Transverse colon (tissue), 4 donors: ENCODE measurements around the gene CEP70.

ENCODE experiments used
- EP300 ChIP-seq: sonication (generic); formaldehyde crosslinking; IDR thresholded peaks from one replicate; pipeline ENCODE4 v1.6.1; 2017; ENCODE audit warnings: antibody characterized with exemption, low read depth
- POLR2A ChIP-seq: fragments of 450-650 bp; IDR thresholded peaks from one replicate; pipeline ENCODE4 v1.6.1; 2016; ENCODE audit warnings: antibody characterized with exemption, mild to moderate bottlenecking, moderate library complexity
- POLR2AphosphoS5 ChIP-seq, 3 donors: sonication (generic); formaldehyde crosslinking; IDR thresholded peaks; one replicate each; pipeline ENCODE4 v1.6.1; 2016; ENCODE audit warnings: antibody characterized with exemption in 3 of 3
- TF ChIP-seq, protein P1 (sequence below), 5 experiments: fragments of 200-600 bp in 3 of 5; fragments of 450-650 bp in 2 of 5; sonication (generic) in 3 of 5; IDR thresholded peaks; 1 replicate in 2 of 5; 2 replicates in 3 of 5; pipeline ENCODE4 v1.5.1; 2016 to 2017; ENCODE audit warnings: antibody characterized with exemption in 5 of 5, inconsistent platforms in 3 of 5, mild to moderate bottlenecking in 2 of 5, moderate library complexity in 1 of 5

DNA sequence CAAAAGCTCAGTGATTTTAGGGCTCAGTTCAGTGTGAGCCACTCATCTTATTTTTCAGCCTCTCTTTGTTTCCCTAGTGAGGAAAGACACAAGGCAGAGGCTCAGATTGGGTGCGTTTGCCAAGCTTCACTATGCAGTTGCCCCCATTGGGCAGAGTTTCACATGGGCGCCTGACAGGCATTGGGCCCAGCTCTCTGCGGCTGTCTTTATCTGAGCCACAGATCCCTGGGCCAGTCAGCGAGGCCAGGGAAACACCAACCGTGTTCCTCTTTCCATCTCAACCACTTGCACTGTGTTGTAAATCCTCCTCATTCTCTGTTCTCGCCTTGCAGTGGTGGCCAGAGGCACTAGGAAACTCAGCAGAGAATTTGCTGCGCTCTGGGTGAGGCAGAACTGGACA lies 148.8 kb downstream of the CEP70 start:
- TF ChIP-seq, protein P1, sequence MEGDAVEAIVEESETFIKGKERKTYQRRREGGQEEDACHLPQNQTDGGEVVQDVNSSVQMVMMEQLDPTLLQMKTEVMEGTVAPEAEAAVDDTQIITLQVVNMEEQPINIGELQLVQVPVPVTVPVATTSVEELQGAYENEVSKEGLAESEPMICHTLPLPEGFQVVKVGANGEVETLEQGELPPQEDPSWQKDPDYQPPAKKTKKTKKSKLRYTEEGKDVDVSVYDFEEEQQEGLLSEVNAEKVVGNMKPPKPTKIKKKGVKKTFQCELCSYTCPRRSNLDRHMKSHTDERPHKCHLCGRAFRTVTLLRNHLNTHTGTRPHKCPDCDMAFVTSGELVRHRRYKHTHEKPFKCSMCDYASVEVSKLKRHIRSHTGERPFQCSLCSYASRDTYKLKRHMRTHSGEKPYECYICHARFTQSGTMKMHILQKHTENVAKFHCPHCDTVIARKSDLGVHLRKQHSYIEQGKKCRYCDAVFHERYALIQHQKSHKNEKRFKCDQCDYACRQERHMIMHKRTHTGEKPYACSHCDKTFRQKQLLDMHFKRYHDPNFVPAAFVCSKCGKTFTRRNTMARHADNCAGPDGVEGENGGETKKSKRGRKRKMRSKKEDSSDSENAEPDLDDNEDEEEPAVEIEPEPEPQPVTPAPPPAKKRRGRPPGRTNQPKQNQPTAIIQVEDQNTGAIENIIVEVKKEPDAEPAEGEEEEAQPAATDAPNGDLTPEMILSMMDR (IDR thresholded peaks at IDR 0.05) = no peak
- TF ChIP-seq POLR2A = no peak
- no peak for TF ChIP-seq EP300
- no peak for TF ChIP-seq POLR2AphosphoS5 (IDR thresholded peaks at IDR 0.05)
